GM19468 (cell line): ENCODE data around the gene TMEM8B.

Experiments used
- ATAC-seq: cut with Tn5 transposase; IDR thresholded peaks from one replicate; pipeline ENCODE4 v1.9.1; 2021; ENCODE audit warnings: mild to moderate bottlenecking, moderate library complexity, moderate number of reproducible peaks; ENCODE audit not compliant: unreplicated experiment; ENCODE audit errors: extremely low read depth

Gene TMEM8B

GRCh38 chr9:35829084-35829763 is at the start of gene TMEM8B:
Gene TMEM8B (plus strand): TSS chr9:35829228. CDS start chr9:35829448, 220 bp downstream.
- ATAC-seq = peak; percentile 13

- ATAC-seq = no peak
Observed at GRCh38 chr9:35781066-35781465, 48.0 kb upstream of the TMEM8B start.

- ATAC-seq = no peak
Observed at GRCh38 chr9:35783418-35783817, 45.6 kb upstream of the TMEM8B start.

GRCh38 chr9:35789541-35789940 is 39.5 kb upstream of the TMEM8B start:
- ATAC-seq = no peak

- no peak for ATAC-seq
Observed at GRCh38 chr9:35790025-35790384, 39.0 kb upstream of the TMEM8B start.

GRCh38 chr9:35790385-35791296 is 38.4 kb upstream of the TMEM8B start:
- no peak for ATAC-seq

GRCh38 chr9:35791297-35791921 is 37.6 kb upstream of the TMEM8B start, which contains the start of gene NPR2:
Gene NPR2 (plus strand): TSS chr9:35791591. CDS start chr9:35792409, 818 bp downstream.
- no peak for ATAC-seq

- no peak for ATAC-seq
Observed at GRCh38 chr9:35792024-35792813, 36.8 kb upstream of the TMEM8B start.

GRCh38 chr9:35792826-35793225 is 36.2 kb upstream of the TMEM8B start:
- ATAC-seq = no peak

GRCh38 chr9:35793461-35793860 is 35.6 kb upstream of the TMEM8B start:
- no peak for ATAC-seq

- no peak for ATAC-seq
Observed at GRCh38 chr9:35795695-35796094, 33.3 kb upstream of the TMEM8B start.

GRCh38 chr9:35797311-35798109 is 31.5 kb upstream of the TMEM8B start:
- ATAC-seq = no peak

GRCh38 chr9:35798658-35799374 is 30.2 kb upstream of the TMEM8B start:
- no peak for ATAC-seq

GRCh38 chr9:35800530-35800929 is 28.5 kb upstream of the TMEM8B start:
- no peak for ATAC-seq

GRCh38 chr9:35801328-35802128 is 27.5 kb upstream of the TMEM8B start:
- no peak for ATAC-seq

- ATAC-seq = no peak
Observed at GRCh38 chr9:35806101-35806500, 22.9 kb upstream of the TMEM8B start.

GRCh38 chr9:35808433-35808832 is 20.6 kb upstream of the TMEM8B start:
- ATAC-seq = no peak

- no peak for ATAC-seq
Observed at GRCh38 chr9:35810122-35810521, 18.9 kb upstream of the TMEM8B start.
